ENCODE data around the gene CEP135.

- TF ChIP-seq REST (IDR thresholded peaks at IDR 0.05; ENCODE audit: low read depth, low read length): no peak
- TF ChIP-seq, protein P1, sequence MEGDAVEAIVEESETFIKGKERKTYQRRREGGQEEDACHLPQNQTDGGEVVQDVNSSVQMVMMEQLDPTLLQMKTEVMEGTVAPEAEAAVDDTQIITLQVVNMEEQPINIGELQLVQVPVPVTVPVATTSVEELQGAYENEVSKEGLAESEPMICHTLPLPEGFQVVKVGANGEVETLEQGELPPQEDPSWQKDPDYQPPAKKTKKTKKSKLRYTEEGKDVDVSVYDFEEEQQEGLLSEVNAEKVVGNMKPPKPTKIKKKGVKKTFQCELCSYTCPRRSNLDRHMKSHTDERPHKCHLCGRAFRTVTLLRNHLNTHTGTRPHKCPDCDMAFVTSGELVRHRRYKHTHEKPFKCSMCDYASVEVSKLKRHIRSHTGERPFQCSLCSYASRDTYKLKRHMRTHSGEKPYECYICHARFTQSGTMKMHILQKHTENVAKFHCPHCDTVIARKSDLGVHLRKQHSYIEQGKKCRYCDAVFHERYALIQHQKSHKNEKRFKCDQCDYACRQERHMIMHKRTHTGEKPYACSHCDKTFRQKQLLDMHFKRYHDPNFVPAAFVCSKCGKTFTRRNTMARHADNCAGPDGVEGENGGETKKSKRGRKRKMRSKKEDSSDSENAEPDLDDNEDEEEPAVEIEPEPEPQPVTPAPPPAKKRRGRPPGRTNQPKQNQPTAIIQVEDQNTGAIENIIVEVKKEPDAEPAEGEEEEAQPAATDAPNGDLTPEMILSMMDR (IDR thresholded peaks at IDR 0.05): no peak
- no peak for TF ChIP-seq POLR2AphosphoS5 (IDR thresholded peaks at IDR 0.05; ENCODE audit: low read depth, low read length)
- no peak for TF ChIP-seq NFIC (IDR thresholded peaks at IDR 0.05; ENCODE audit: borderline replicate concordance)
- TF ChIP-seq, protein P2, sequence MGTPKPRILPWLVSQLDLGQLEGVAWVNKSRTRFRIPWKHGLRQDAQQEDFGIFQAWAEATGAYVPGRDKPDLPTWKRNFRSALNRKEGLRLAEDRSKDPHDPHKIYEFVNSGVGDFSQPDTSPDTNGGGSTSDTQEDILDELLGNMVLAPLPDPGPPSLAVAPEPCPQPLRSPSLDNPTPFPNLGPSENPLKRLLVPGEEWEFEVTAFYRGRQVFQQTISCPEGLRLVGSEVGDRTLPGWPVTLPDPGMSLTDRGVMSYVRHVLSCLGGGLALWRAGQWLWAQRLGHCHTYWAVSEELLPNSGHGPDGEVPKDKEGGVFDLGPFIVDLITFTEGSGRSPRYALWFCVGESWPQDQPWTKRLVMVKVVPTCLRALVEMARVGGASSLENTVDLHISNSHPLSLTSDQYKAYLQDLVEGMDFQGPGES (IDR thresholded peaks at IDR 0.05; ENCODE audit: low read depth, low read length): no peak
Observed at GRCh38 chr4:56052481-56052880, 103.7 kb downstream of the CEP135 start.

Data from SK-N-SH (cell line).